Endodermal cell (in vitro differentiated cells): Measurements from ENCODE around the gene NFYB. TPM values are rescaled to one million over a fixed set of nuclear protein-coding genes. Genes with fewer than 3 reads are reported as not detected.
"Not testable (repeated sequence)": the region's sequence is repeated elsewhere in the genome, so short reads cannot be mapped to it uniquely, and the experiment has no call there.

Experiments used
- DNase-seq: peaks from one replicate; pipeline ENCODE4 v3.0.0-alpha.2; 2017
- H3K27ac ChIP-seq: 2 replicates; pipeline ENCODE4 v1.5.1; 2013; ENCODE audit warnings: mild to moderate bottlenecking, low read depth, low read length, moderate library complexity
- H3K27me3 ChIP-seq: 2 replicates; pipeline ENCODE4 v1.6.1; 2013; ENCODE audit warnings: mild to moderate bottlenecking, low read length, moderate library complexity; ENCODE audit not compliant: insufficient read depth, control insufficient read depth, poor library complexity, severe bottlenecking
- H3K36me3 ChIP-seq: 2 replicates; pipeline ENCODE4 v1.7.0; 2013; ENCODE audit warnings: mild to moderate bottlenecking, low read length, moderate library complexity; ENCODE audit not compliant: control insufficient read depth, insufficient read depth
- H3K4me1 ChIP-seq: one replicate; pipeline ENCODE4 v1.7.0; 2013; ENCODE audit warnings: low read length; ENCODE audit not compliant: control insufficient read depth, insufficient read depth
- H3K4me3 ChIP-seq: 2 replicates; pipeline ENCODE4 v1.5.1; 2013; ENCODE audit warnings: mild to moderate bottlenecking, low read length, moderate library complexity
- H3K9ac ChIP-seq: 2 replicates; pipeline ENCODE4 v1.6.1; 2013; ENCODE audit warnings: mild to moderate bottlenecking, low read length, moderate library complexity; ENCODE audit not compliant: poor library complexity, severe bottlenecking; ENCODE audit errors: extremely low read depth
- H3K9me3 ChIP-seq: 2 replicates; pipeline ENCODE4 v1.6.1; 2013; ENCODE audit warnings: mild to moderate bottlenecking, low read length, moderate library complexity; ENCODE audit not compliant: control insufficient read depth
- H3K27ac Mint-ChIP-seq: 2 replicates; pipeline ENCODE4 v1.8.0; 2020; ENCODE audit warnings: mixed read lengths
- H3K27me3 Mint-ChIP-seq: 2 replicates; pipeline ENCODE4 v1.8.0; 2021; ENCODE audit warnings: mild to moderate bottlenecking, mixed read lengths; ENCODE audit not compliant: insufficient read depth
- H3K36me3 Mint-ChIP-seq: 2 replicates; pipeline ENCODE4 v1.8.0; 2020; ENCODE audit warnings: low read depth, mixed read lengths
- H3K4me1 Mint-ChIP-seq: 2 replicates; pipeline ENCODE4 v1.8.0; 2020; ENCODE audit warnings: mixed read lengths
- H3K4me3 Mint-ChIP-seq: 2 replicates; pipeline ENCODE4 v1.8.0; 2020; ENCODE audit warnings: mild to moderate bottlenecking, moderate library complexity, mixed read lengths
- H3K9me3 Mint-ChIP-seq: 2 replicates; pipeline ENCODE4 v1.8.0; 2020; ENCODE audit warnings: mild to moderate bottlenecking, mixed read lengths
- CTCF ChIP-seq: fragments of 200-600 bp; sonication (generic); conservative IDR thresholded peaks from 2 replicates; pipeline ENCODE4 v1.5.0; 2021; ENCODE audit warnings: antibody characterized with exemption, mild to moderate bottlenecking
- whole genome bisulfite sequencing, 2 experiments: methylation state at CpG; one replicate each; pipeline versions ENCODE4 v1.1.5 to v1.1.7; 2013; ENCODE audit warnings: missing lambda C conversion rate in 2 of 2, mixed read lengths in 1 of 2; ENCODE audit not compliant: insufficient coverage in 1 of 2, insufficient read length in 1 of 2; 5-methylcytosine and 5-hydroxymethylcytosine counted together
- total RNA-seq, 2 donors: library from RNA; stranded (reverse); fragmentation: NEBNext Ultra II Directional in 1 of 2; extraction: Animal tissue kit (Norgen Biotek cat#: 25700) in 1 of 2; gene quantifications; 2 replicates in 1 of 2; 3 replicates in 1 of 2; pipeline ENCODE4 v1.2.1, GENCODE V29; 2021

NFYB gene
- total RNA-seq, 2 donors from 2014 or later, result 31.2 to 36.3 TPM

- no peak for TF ChIP-seq CTCF
- H3K27ac ChIP-seq, result no peak overlapping the region
- Mint-ChIP-seq H3K9me3 (no peaks in the 10 kb centered on the region), H3K27me3 (peaks cover 2% of the 10 kb centered on the region), H3K27ac (no peak overlapping the region), H3K36me3 (no peaks in the 10 kb centered on the region), H3K4me3 (no peak overlapping the region), H3K4me1 (no peaks in the 10 kb centered on the region)
- no peak overlapping the region for H3K4me3 ChIP-seq
- H3K9me3 ChIP-seq, result no peaks in the 10 kb centered on the region
- no peaks in the 10 kb centered on the region for H3K4me1 ChIP-seq
- DNase-seq, result no peak
- no peaks in the 10 kb centered on the region for H3K27me3 ChIP-seq
- H3K36me3 ChIP-seq, result no peaks in the 10 kb centered on the region
- WGBS, 2 experiments, result 91 to 98% methylated on average over 4 of the region's 4 CpGs
- no peak overlapping the region for H3K9ac ChIP-seq
These were observed 25.6 kb upstream of the NFYB start for GRCh38 chr12:104163631-104164030.

GRCh38 chr12:104163028-104163427 lies 25.0 kb upstream of the NFYB start:
- H3K27ac ChIP-seq, H3K9me3 ChIP-seq, H3K4me3 Mint-ChIP-seq, H3K4me3 ChIP-seq, H3K36me3 ChIP-seq, H3K4me1 Mint-ChIP-seq, H3K27me3 ChIP-seq, H3K27me3 Mint-ChIP-seq, H3K4me1 ChIP-seq, H3K27ac Mint-ChIP-seq, H3K9ac ChIP-seq, H3K36me3 Mint-ChIP-seq, H3K9me3 Mint-ChIP-seq: not testable (repeated sequence)
- WGBS, 2 experiments, result 86% methylated on average over 3 of the region's 3 CpGs; no CpG with 5 or more reads in 1 of the 2 experiments
- peak; percentile 7 for DNase-seq

- Mint-ChIP-seq H3K36me3 (no peaks in the 10 kb centered on the region), H3K4me3 (no peak overlapping the region), H3K27ac (no peak overlapping the region), H3K27me3 (peaks cover 28% of the 10 kb centered on the region), H3K4me1 (peaks cover 16% of the 10 kb centered on the region), H3K9me3 (peaks cover 3% of the 10 kb centered on the region)
- Histone ChIP-seq H3K4me3 (no peak overlapping the region), H3K9me3 (no peaks in the 10 kb centered on the region), H3K27ac (no peak overlapping the region), H3K27me3 (no peaks in the 10 kb centered on the region), H3K4me1 (peaks cover 12% of the 10 kb centered on the region), H3K9ac (no peak overlapping the region), H3K36me3 (no peaks in the 10 kb centered on the region)
- peak; percentile 22 for DNase-seq
- no peak for TF ChIP-seq CTCF
- 95 to 96% methylated on average over 7 to 8 of the region's 8 CpGs for WGBS, 2 experiments
These were observed 17.9 kb upstream of the NFYB start for GRCh38 chr12:104155711-104156555.
